ENCODE results near the gene SCYGR6. TPM values are rescaled to one million over a fixed set of nuclear protein-coding genes. Genes with fewer than 3 reads are reported as not detected.

SCYGR6 gene
- total and polyA plus RNA-seq, 7 donors, result not detected

- no peaks in the 10 kb centered on the region for H3K36me3 ChIP-seq (ENCODE audit: insufficient read depth in 1 of 2, low read depth in 1 of 2)
- intact Hi-C loops (cut with DNase I), result no loop called here
- WGBS, 3 donors, result 50 to 59% (median 56%) methylated on average over 2 of the region's 2 CpGs
- no peak overlapping the region for H3K4me3 ChIP-seq
- DNase-seq, result no peak
- no peak overlapping the region for H3K27ac ChIP-seq
- ATAC-seq, result no peak
- no peaks in the 10 kb centered on the region for H3K4me1 ChIP-seq
- H3K27me3 ChIP-seq (ENCODE audit: insufficient read depth in 3 of 3, low read length in 2 of 3), result no peaks in the 10 kb centered on the region
- H3K9me3 ChIP-seq, result no peaks in the 10 kb centered on the region
- TF ChIP-seq, protein P1, sequence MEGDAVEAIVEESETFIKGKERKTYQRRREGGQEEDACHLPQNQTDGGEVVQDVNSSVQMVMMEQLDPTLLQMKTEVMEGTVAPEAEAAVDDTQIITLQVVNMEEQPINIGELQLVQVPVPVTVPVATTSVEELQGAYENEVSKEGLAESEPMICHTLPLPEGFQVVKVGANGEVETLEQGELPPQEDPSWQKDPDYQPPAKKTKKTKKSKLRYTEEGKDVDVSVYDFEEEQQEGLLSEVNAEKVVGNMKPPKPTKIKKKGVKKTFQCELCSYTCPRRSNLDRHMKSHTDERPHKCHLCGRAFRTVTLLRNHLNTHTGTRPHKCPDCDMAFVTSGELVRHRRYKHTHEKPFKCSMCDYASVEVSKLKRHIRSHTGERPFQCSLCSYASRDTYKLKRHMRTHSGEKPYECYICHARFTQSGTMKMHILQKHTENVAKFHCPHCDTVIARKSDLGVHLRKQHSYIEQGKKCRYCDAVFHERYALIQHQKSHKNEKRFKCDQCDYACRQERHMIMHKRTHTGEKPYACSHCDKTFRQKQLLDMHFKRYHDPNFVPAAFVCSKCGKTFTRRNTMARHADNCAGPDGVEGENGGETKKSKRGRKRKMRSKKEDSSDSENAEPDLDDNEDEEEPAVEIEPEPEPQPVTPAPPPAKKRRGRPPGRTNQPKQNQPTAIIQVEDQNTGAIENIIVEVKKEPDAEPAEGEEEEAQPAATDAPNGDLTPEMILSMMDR (IDR thresholded peaks at IDR 0.05), result no peak
Measured at GRCh38 chr2:227696990-227697679, 27.4 kb downstream of the SCYGR6 start.

DNA sequence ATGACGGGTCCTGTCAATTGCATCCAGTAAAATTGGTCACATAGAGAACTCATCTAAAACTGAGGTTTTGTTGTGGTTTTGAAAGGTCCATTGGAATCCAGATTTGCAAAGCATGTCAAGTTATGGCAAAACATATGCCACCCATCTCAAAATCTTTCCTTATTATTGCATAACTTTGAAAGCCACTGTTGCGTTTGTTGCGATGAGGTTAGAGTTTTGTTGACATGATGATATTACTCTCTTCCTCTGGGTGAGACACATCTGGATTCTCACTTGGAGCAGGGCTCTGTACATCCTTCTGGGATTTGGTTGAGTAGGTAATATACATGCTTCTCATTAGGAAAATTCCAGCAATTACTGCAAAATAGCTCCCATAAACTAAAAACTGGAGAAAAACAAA is 37.4 kb downstream of the SCYGR6 start:
- DNase-seq, result no peak
- WGBS, 3 donors, result 84 to 92% (median 88%) methylated on average over 3 of the region's 3 CpGs
- no peak overlapping the region for H3K4me3 ChIP-seq
- no peaks in the 10 kb centered on the region for H3K4me1 ChIP-seq
- TF ChIP-seq, protein P1 (IDR thresholded peaks at IDR 0.05), result no peak
- no peaks in the 10 kb centered on the region for H3K27me3 ChIP-seq (ENCODE audit: insufficient read depth in 3 of 3, low read length in 2 of 3)
- H3K9me3 ChIP-seq, result no peaks in the 10 kb centered on the region
- H3K27ac ChIP-seq, result no peak overlapping the region
- intact Hi-C loops (cut with DNase I), result no loop called here
- H3K36me3 ChIP-seq (ENCODE audit: insufficient read depth in 1 of 2, low read depth in 1 of 2), result no peaks in the 10 kb centered on the region
- no peak for ATAC-seq

DNA sequence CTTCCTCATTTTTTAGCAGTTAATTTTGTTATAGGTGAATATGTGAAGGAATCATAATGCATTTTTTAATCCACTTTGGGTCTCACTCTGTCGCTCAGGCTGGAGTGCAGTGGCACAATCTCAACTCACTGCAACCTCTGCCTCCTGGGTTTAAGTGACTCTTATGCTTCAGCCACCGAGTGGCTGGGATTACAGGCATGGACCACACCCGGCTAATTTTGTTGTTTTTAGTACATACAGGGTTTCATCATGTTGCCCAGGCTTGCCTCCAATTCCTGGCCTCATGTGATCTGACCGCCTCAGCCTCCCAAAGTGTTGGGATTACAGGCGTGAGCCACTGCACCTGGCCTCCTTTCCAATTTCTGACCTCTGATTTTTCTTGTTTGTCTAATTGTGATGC is 40.3 kb downstream of the SCYGR6 start:
- H3K4me3 ChIP-seq, result no peak overlapping the region
- H3K4me1 ChIP-seq, result no peaks in the 10 kb centered on the region
- no peaks in the 10 kb centered on the region for H3K36me3 ChIP-seq (ENCODE audit: insufficient read depth in 1 of 2, low read depth in 1 of 2)
- no peaks in the 10 kb centered on the region for H3K9me3 ChIP-seq
- H3K27me3 ChIP-seq (ENCODE audit: insufficient read depth in 3 of 3, low read length in 2 of 3), result no peaks in the 10 kb centered on the region
- ATAC-seq (no peak), DNase-seq (no peak)
- WGBS, 3 donors, result 72 to 76% (median 75%) methylated on average over 5 of the region's 5 CpGs
- TF ChIP-seq, protein P1 (IDR thresholded peaks at IDR 0.05), result no peak
- no peak overlapping the region for H3K27ac ChIP-seq
- intact Hi-C loops (cut with DNase I), result no loop called here

DNA sequence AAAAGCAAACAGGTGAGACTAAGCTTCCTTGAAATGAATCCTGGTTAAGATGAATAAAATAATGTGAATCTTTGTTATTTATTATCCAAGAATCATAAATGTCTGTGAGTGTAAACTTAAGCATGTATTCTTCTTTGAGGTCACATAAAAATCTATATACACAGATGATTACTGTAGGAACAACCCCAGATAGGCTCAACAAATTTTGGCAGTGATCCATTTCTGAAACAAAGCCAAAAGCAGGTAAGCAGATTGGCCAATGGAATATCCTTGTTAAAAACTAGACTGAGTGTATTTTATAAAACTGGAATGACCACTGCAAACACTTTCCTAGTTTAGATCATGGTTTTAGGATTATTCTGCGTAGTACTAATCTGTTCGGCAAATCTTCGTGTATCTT is 46.6 kb downstream of the SCYGR6 start:
- H3K27ac ChIP-seq, result no peak overlapping the region
- no peaks in the 10 kb centered on the region for H3K4me1 ChIP-seq
- ATAC-seq, result no peak
- intact Hi-C loops (cut with DNase I), result no loop called here
- TF ChIP-seq, protein P1 (IDR thresholded peaks at IDR 0.05), result no peak
- no peaks in the 10 kb centered on the region for H3K36me3 ChIP-seq (ENCODE audit: insufficient read depth in 1 of 2, low read depth in 1 of 2)
- H3K4me3 ChIP-seq, result no peak overlapping the region
- no peaks in the 10 kb centered on the region for H3K9me3 ChIP-seq
- no peak for DNase-seq
- 92 to 96% (median 94%) methylated on average over 3 of the region's 3 CpGs for WGBS, 3 donors
- no peaks in the 10 kb centered on the region for H3K27me3 ChIP-seq (ENCODE audit: insufficient read depth in 3 of 3, low read length in 2 of 3)

DNA sequence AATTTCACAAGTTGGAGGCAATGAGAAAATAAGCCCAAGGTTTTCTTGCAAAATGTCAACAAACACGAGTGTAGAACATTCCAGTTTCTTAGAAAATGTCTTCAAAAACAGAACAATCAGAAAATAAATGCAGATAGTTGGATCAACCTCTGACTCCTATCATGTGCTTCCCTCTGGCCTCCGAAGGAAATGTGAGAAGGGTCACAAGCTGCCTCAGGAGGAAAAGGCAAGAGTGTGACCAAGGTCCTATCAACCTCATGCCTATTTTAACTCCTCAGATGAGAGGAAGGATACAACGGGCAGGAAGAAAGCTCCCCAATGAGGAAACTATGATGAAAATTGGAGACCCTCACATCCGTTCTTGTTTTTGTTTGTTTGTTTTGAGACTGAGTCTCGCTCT is 50.1 kb downstream of the SCYGR6 start:
- WGBS, 3 donors, result 60 to 62% (median 61%) methylated on average over 5 of the region's 5 CpGs
- TF ChIP-seq, protein P1 (IDR thresholded peaks at IDR 0.05), result no peak

More for the DNA sequence above, 50.1 kb downstream of the SCYGR6 start:
- H3K9me3 ChIP-seq, result no peaks in the 10 kb centered on the region
- intact Hi-C loops (cut with DNase I), result no loop called here
- ATAC-seq, result no peak
- no peak overlapping the region for H3K27ac ChIP-seq
- no peaks in the 10 kb centered on the region for H3K27me3 ChIP-seq (ENCODE audit: insufficient read depth in 3 of 3, low read length in 2 of 3)
- no peaks in the 10 kb centered on the region for H3K36me3 ChIP-seq (ENCODE audit: insufficient read depth in 1 of 2, low read depth in 1 of 2)
- no peak overlapping the region for H3K4me3 ChIP-seq
- H3K4me1 ChIP-seq, result no peaks in the 10 kb centered on the region
- DNase-seq, result no peak
